Stimulated activated CD8-positive, alpha-beta memory T cell treated with anti-CD3 and anti-CD28 coated beads, Interleukin-12 subunit alpha, Interleukin-12 subunit beta, amount 100 ng/mL, for 24 hours (primary cell): ENCODE measurements around the gene FAU.
A peak's percentile ranks its signal among the peaks of the same experiment; 100 is the strongest.
"Not testable (repeated sequence)": the region's sequence is repeated elsewhere in the genome, so short reads cannot be mapped to it uniquely, and the experiment has no call there.

ENCODE experiments used
- DNase-seq: peaks from one replicate; pipeline ENCODE4 v3.0.0-alpha.2; 2020; ENCODE audit errors: extremely low read depth

The FAU gene

DNA sequence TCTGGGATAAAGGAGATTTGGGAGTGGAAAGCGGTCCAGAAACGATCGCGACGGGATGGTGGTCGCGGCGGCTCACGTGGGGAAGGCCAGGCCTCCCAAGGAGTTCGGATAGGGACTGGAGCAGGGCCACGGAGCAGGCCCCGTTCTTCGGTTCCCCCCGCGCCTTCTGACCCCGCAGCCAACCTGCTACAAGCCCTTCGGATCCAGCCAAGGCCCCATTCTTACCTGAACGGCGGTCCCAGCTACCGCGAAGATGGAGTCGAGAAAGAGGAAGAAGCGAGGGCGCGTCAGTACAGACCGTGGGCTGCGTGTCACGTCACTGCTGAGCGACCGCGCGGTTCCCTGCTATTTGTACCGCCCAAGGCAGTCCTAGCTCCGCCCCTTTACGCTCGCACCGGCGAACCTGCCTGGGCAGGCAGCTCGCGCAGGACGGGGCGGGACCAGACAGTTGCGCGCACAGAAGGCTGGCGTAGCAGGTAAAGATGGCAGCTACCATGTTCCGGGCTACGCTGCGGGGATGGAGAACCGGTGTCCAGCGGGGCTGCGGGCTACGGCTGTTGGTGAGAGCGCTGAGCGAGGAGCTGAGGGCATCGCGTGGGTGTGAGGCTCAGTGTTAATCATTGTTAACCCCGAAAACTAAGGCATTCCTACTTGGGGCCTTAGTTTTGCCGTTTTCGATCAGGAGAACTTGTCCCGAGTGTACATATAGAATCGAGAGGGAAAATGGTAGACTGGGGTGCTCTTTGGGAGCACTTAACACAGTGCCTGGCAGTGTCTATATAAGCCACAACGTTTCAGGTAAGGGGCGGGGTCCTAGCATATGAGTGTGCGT, at the start of gene FAU, which contains the start of gene MRPL49:
Gene FAU (minus strand): TSS at position 270 of the 832 bp plus-strand sequence. CDS start 321 bp downstream, outside the sequence.
Gene MRPL49 (plus strand): TSS at position 457 of the 832 bp plus-strand sequence. CDS start 26 bp downstream, at position 483.
- peak; percentile 97 for DNase-seq

- DNase-seq, result no peak
Observed at GRCh38 chr11:65170058-65170534, 48.2 kb upstream of the FAU start, which contains the start of gene SPDYC. Gene SPDYC (plus strand): TSS chr11:65170233. CDS start chr11:65171358, 1,125 bp downstream.

GRCh38 chr11:65169164-65169641, 47.3 kb upstream of the FAU start:
- DNase-seq, result no peak

DNA sequence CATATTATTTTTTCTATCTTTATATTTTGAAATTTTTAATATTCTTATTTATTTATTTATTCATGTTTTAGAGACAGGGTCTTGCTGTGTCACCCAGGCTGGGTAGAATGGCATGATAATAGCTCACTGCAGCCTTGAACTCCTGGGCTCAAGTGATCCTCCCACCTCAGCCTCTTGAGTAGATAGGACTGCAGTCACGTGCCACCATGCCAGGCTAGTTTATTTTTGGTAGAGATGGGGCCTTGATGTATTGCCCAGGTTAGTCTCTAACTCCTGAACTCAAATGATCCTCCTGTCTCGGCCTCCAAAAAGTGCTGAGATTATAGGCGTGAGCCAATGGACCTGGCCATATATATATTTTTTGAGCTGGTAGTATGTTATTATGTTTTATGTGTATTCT, 45.7 kb upstream of the FAU start:
- no peak for DNase-seq

GRCh38 chr11:65166893-65167292, 45.0 kb upstream of the FAU start:
- no peak for DNase-seq

DNA sequence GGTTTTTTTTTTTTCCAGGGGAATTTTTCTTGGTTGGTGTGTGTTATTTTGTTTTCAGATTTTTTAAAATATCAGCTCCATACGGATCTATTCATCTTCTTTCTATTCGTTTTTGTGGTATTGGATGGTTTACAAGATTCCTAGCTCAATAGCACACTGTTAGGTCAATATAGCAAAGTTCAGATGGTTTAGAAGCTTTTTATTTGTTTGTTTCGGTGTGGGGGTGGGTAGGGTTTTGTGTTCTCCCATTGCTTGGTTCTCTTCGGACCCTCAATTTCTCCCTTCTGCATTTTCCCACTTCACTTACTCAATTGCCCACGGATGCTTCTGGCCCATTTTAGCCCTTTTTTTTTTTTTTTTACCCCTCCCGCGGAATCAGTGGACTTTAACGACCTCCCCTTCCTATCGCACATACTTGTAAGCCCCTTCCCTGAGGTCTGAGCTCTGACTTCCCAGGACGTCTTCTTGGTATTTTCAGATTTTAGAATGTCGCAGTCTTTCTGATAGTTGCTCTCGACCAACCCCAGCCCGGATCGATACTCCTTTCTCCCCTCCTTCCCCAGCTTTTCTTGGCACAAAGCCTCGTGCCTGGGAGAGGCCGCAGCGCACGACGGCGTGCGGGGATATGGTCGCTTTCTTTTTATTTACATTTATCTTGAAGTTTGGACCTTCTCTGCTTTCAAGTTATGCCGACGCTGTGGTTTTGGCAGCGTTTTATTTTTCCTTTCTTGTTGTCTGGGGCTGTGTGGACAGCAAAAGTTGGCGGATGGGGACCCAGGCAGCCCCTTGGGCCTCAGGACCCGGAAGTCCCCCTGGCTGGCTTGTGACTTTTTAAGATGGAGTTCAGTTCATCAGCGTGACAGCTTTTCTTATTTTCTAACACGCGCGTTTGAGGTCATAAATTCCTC, 43.7 kb upstream of the FAU start:
- no peak for DNase-seq

GRCh38 chr11:65163684-65164083, 41.8 kb upstream of the FAU start:
- DNase-seq, result no peak

GRCh38 chr11:65160643-65161042, 38.7 kb upstream of the FAU start:
- no peak for DNase-seq

DNA sequence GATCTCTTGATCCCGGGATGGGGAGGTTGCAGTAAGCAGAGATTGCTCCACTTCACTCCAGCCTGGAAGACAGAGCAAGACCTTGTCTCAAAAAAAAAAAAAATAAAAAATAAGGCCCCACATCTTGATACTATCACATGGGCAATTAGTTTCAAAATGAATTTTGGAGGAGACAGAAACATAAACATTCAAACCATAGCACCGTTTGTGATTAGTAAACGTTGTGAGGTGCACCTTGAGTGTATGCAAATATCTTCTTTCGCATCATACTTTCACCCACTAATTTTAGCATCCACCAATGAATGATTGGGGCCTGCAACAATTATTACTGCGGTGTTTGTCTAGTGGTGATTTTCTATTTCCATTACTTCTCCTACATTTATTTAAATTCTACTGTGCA, 37.1 kb upstream of the FAU start:
- DNase-seq, result no peak

- no peak for DNase-seq
Observed at GRCh38 chr11:65157336-65157735, 35.4 kb upstream of the FAU start.

DNA sequence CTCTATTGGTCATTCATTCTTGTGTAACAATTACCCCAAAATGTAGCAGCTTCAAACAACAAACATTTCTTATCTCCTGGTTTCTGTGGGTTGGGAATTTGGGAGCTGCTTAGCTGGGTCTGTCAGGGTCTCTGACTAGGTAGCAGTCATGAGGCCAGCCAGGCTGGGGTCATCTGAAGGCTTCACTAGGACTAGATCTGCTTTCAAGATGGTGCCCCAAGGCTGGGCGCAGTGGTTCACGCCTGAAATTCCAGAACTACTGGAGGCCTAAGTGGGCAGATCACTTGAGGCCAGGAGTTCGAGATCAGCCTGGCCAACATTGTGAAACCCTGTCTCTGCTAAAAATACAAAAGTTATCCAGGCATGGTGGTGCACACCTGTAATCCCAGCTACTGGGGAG, 35.0 kb upstream of the FAU start:
- no peak for DNase-seq

- DNase-seq, result no peak
Observed at GRCh38 chr11:65156256-65156655, 34.3 kb upstream of the FAU start.

DNA sequence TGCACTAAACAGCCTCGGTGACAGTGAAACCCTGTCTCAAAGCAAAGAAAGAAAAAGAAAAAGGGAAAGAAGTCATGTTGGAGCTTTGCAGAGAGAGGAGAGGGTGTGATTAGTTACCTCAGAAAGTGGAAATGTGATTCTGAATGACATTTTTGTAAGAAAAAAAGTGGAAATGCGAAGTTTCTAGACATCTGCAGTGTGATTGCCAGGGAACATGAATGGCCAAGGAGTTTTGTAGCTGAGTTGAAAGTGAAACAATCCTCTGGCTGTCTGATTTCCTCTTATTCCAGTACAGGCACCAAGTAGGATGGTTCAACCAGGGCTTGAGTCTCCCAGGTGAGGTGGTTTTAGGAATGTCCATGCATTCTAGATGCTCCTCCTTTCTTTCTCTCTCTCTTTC, 30.2 kb upstream of the FAU start:
- no peak for DNase-seq

DNA sequence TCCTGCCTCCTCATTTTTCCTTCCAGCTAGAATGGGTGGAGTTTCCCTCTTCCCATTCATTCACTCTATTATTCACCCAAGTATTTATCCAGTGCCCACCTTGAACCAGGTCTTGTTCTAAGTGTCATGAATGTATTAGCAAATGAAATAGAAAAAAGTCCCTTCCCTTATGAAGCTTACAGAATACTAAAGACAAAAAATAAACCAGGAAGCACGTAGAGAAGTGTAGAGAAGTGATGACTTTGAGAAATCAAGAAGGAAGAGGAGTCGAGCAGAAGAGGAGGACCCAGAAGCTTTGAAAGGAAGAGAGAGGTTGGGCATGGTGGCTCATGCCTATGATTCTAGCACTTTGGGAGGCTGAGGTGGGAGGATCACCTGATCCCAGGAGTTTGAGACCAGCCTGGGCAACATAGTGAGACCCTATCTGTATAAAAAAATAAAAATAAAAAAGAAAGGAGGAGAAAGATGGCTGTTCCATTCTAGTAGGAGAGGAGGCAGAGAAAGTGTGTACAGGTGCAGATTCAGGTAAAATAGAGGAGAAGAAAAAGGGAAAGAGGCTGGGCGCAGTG, 29.5 kb upstream of the FAU start:
- no peak for DNase-seq

DNA sequence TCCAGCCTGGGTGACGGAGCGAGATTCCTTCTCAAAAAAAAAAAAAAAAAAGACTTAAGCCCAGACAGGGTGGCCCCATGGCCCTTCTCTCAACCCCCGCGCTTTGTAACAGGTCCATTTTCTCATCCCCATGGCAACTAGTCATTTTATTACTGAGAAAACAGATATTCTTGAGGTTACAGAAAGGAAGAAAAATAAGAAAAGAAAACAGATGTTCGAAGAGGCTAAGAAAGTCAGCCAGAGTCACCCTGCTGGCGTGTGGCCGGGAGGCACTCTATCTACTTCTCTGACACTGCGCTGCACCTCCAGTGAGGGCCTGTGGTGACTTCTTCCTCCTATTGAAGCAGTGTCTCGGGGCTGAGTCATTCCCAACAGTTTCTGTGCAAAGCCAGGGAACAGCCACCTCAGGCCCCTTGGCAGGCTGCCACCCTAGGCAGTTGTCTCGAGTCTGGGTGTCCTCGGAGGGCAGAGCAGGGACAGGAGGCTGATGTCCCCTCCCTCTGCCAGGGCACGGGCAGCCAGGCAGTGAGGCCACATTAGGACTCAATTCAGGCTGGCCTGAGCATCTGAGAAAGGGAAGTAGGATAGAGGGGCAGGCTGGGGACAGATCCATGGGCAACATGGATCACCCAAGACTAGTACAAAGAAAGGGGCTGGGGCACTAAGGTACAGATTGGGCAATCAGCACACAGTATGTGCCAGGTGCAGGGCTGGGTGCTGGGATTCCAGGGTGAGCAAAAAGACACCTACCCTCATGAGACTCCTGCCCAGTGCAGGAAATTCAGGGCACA, 28.8 kb upstream of the FAU start:
- DNase-seq, result no peak

DNA sequence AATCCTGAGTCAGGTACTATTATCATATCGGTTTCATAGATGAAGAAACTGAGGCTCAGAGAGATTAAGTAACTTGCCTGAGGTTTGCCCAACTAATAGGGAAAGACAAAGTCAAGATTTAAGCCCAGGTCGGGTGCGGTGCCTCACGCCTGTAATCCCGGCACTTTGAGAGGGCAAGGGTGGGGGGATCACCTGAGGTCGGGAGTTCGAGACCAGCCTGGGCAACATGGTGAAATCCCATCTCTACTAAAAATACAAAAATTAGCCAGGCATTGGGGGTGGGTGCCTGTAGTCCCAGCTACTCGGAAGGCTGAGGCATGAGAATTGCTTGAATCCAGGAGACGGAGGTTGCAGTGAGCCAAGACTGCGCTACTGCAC, 28.2 kb upstream of the FAU start:
- not testable (repeated sequence) for DNase-seq

DNA sequence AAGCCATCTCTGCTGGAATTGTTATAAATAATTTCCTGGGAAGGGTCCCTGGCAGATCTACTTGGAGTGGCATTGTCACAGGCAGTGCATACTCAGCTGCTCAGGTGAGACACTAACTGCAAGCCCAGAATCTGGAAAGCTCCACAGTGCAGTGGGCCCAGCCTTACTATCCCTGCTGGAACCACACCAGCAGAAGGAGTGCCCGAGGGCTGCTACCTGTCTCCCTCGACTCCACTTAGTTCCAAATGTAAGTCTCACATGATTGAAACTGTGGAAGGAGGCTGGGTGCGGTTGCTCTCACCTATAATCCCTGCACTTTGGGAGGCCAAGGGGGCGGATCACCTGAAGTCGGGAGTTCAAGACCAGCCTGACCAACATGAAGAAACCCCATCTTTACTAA, 26.7 kb upstream of the FAU start:
- no peak for DNase-seq

DNA sequence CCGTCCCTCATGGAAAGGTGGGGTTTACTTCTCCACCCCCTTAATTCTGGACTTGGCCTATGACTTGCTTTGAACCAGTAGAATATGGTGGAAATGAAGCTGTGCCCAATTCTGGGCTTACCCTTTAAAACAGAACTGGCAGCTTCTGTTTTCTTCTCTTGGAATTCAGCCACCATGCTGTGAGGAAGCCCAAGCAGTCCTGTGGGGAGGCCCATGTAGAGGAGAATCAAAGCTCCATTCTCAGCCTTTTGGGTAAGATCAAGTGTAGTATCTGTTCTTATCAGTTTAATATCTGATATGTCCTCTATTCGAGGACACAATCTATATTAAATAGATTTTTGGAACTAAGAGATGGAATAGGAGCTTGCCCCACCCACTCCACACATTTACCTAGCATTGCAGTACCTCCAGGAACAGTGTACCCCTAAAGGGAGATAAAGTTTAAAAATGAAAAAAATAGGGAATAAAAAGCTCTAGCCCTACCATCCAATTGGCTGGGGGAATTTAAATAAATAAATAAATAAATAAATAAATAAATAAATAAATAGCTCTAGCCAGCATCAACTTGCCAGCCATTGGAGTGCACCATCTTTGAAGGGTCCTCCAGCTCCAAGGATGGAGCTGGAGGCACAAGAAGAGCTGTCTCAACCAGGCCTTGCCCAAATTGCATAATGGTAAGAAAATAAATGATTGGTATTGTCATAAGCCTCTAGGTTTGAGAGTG, 25.6 kb upstream of the FAU start:
- DNase-seq, result no peak

GRCh38 chr11:65141896-65142494, 20.1 kb upstream of the FAU start:
- no peak for DNase-seq

DNA sequence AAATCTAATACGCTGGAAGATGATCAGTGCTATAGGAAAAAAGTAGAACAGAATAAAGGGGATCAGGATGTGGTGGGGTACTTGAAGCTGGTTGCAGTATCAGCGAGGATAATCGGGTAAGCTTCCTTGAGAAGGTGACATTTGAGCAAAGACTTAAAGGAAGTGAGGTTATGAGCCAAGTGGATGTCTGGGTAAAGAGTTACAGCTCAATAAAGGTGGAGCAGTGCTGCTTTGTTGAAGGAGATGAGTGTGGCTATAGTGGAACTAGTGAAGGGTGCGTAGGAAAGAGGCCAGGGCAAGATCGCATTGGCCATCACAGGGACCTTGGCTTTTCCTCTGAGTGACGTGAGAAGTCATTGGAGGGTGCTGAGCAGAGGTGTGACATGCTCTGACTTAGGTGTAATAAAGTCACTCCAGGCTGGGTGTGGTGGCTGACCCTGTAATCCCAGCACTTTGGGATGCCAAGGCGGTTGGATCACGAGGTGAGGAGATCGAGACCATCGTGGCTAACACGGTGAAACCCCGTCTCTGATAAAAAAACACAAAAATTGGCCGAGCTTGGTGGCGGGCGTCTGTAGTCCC, 14.7 kb upstream of the FAU start:
- DNase-seq, result no peak
